Smooth muscle cell (in vitro differentiated cells): Measurements from ENCODE around the gene HOXD8. TPM values are rescaled to one million over a fixed set of nuclear protein-coding genes. Genes with fewer than 3 reads are reported as not detected.

ENCODE experiments used
- DNase-seq: peaks from one replicate; lab custom pipeline; 2025; ENCODE audit not compliant: unreplicated experiment; lab: John Stamatoyannopoulos, UW
- H2AFZ ChIP-seq: fragments of 200-600 bp; sonication (generic); 2 replicates; pipeline ENCODE4 v1.6.0; 2016; ENCODE audit warnings: antibody characterized with exemption, low read depth, mild to moderate bottlenecking
- H3F3A ChIP-seq: fragments of 200-600 bp; sonication (generic); 2 replicates; pipeline ENCODE4 v1.6.0; 2017; ENCODE audit warnings: antibody characterized with exemption, low read depth
- H3K27ac ChIP-seq: fragments of 200-600 bp; sonication (generic); 2 replicates; pipeline ENCODE4 v1.5.1; 2016; ENCODE audit warnings: low read depth, mild to moderate bottlenecking
- H3K27me3 ChIP-seq: fragments of 200-600 bp; sonication (generic); 2 replicates; pipeline ENCODE4 v1.6.1; 2016; ENCODE audit warnings: low read depth, mild to moderate bottlenecking
- H3K36me3 ChIP-seq: fragments of 200-600 bp; sonication (generic); 2 replicates; pipeline ENCODE4 v1.5.1; 2016; ENCODE audit warnings: low read depth
- H3K4me1 ChIP-seq: fragments of 200-600 bp; sonication (generic); 2 replicates; pipeline ENCODE4 v1.5.1; 2016; ENCODE audit warnings: low read depth
- H3K4me2 ChIP-seq: fragments of 200-600 bp; sonication (generic); 2 replicates; pipeline ENCODE4 v1.6.0; 2016; ENCODE audit warnings: mild to moderate bottlenecking
- H3K4me3 ChIP-seq: fragments of 200-600 bp; sonication (generic); 2 replicates; pipeline ENCODE4 v1.5.1; 2016; ENCODE audit warnings: mild to moderate bottlenecking
- H3K79me2 ChIP-seq: fragments of 200-600 bp; sonication (generic); 2 replicates; pipeline ENCODE4 v1.6.0; 2016; ENCODE audit warnings: low read depth, mild to moderate bottlenecking
- H3K9ac ChIP-seq: fragments of 200-600 bp; sonication (generic); 2 replicates; pipeline ENCODE4 v1.6.0; 2016; ENCODE audit warnings: low read depth
- H3K9me3 ChIP-seq: fragments of 200-600 bp; sonication (generic); replicated peaks from 2 replicates; pipeline ENCODE4 v1.5.1; 2016; ENCODE audit warnings: low read depth
- H4K20me1 ChIP-seq: fragments of 200-600 bp; sonication (generic); 2 replicates; pipeline ENCODE4 v1.6.0; 2016; ENCODE audit warnings: low read depth
- WGBS: methylation state at CpG from one replicate; pipeline ENCODE4 v1.1.7; 2016; ENCODE audit warnings: low lambda C conversion rate; 5-methylcytosine and 5-hydroxymethylcytosine counted together
- polyA plus RNA-seq: library from polyadenylated mRNA; unstranded; fragments of >200 nt; fragmentation: Nextera tagmentation; extraction: Ambion mirVana; gene quantifications from 2 replicates; pipeline ENCODE4 v1.2.1, GENCODE V29; 2016
- total RNA-seq: library from RNA; depleted of rRNA; stranded (reverse); fragments of >200 nt; gene quantifications from 2 replicates; pipeline ENCODE4 v1.2.3, GENCODE V29; 2014
- TF ChIP-seq, protein P1 (sequence below): fragments of 200-600 bp; sonication (generic); IDR thresholded peaks from 2 replicates; pipeline ENCODE4 v1.5.1; 2017; ENCODE audit warnings: borderline replicate concordance, mild to moderate bottlenecking, antibody characterized with exemption; ENCODE audit not compliant: insufficient read depth, poor library complexity, severe bottlenecking

Gene HOXD8
- total and polyA plus RNA-seq, 2 experiments from 2014 or later = 0.13 TPM; not detected in 1

DNA sequence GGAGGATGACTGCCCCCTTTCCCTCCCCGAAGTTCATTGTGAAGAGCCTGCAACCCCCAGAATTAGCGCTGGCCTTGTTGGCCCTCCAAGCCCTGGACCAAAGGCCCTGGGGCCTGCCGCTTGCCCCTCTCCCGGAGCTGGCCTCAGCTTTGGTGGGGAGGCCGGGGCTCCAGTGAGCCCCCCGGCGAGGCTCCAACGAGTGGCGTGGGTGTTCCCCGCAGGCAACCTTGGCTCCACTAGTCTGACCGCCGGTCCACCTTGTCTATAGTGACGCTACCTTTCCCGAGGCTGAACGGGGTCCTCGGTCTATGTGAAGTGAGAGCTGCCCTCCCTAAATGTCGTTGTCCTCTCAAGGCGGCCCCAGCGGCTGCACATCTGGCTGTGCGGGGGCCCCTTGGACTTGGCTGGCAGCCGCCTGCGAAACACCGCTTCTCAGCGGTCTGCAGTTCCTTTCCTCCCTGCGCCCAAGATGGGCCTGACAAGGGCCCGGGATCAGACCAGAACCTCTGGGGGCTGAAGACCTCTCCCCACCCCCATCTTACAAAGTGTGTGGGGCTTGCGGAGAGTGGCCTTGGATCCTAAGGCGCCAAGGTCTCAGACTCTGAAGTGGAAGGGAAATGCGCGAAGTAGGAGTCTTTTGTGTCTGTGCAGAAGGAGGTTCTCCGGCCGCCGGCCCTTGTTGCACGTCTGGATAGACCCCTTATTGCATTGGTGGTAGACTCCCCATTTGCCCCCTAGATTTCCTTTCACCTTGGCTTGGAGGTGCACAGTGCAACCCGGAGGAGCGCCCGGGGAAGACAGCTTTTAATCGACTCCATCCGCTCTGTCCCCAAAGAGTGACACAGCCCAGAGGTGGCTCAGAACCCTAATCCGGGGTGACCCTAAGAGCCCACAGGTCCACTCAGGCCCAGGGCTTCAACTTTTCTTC is 16.9 kb upstream of the HOXD8 start:
- H3K36me3 ChIP-seq = no peaks in the 10 kb centered on the region
- H3F3A ChIP-seq = no peaks in the 10 kb centered on the region
- no peak for DNase-seq
- H4K20me1 ChIP-seq = peaks cover 100% of the 10 kb centered on the region
- no peak overlapping the region for H3K4me3 ChIP-seq
- H3K27ac ChIP-seq = no peak overlapping the region
- no peaks in the 10 kb centered on the region for H3K4me1 ChIP-seq
- H3K9ac ChIP-seq = no peak overlapping the region
- no peak overlapping the region for H2AFZ ChIP-seq
- TF ChIP-seq, protein P1, sequence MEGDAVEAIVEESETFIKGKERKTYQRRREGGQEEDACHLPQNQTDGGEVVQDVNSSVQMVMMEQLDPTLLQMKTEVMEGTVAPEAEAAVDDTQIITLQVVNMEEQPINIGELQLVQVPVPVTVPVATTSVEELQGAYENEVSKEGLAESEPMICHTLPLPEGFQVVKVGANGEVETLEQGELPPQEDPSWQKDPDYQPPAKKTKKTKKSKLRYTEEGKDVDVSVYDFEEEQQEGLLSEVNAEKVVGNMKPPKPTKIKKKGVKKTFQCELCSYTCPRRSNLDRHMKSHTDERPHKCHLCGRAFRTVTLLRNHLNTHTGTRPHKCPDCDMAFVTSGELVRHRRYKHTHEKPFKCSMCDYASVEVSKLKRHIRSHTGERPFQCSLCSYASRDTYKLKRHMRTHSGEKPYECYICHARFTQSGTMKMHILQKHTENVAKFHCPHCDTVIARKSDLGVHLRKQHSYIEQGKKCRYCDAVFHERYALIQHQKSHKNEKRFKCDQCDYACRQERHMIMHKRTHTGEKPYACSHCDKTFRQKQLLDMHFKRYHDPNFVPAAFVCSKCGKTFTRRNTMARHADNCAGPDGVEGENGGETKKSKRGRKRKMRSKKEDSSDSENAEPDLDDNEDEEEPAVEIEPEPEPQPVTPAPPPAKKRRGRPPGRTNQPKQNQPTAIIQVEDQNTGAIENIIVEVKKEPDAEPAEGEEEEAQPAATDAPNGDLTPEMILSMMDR = no peak
- peaks cover 99% of the 10 kb centered on the region for H3K27me3 ChIP-seq
- H3K9me3 ChIP-seq = no peaks in the 10 kb centered on the region
- no peak overlapping the region for H3K4me2 ChIP-seq
- H3K79me2 ChIP-seq = peaks cover 18% of the 10 kb centered on the region
- WGBS = 60% methylated on average over 40 of the region's 40 CpGs

DNA sequence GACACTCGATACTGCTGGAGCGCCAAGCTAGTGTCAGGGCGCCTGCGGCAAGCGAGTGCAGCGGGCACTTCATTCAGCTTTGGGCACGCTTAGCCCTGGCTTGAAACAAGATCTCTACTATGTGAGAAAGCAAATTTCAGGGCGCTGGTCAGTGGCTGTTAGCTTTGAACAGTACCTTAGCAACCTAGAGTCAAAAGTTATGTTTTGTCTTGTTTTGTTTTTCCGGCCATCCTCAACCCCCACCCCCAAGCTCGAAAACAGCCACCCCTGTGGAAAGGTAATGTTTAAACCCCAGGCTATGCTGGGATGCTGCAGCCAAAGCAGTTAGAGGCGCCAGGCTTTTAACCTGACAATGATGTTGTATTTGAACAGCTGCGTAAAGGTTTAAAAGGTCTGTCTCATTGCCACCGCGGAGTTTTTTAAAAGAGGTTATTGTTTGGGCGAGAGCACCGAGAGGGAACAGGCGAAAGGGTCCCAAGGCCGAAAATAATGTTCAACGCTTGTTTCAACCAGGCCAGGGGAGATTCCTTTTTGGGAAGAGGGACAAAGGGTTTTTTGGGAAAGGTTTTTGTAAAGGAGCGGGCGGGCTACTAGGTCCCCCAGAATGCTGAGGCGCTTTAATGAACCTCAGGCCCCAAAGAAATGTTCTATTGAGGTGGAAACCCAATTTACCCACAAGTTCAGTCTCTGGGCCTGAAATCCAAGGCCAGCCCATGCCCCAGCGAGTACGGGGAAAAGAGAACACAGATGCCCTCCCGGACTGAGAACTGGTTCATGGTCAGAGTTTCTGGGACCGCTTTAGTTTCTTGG is 15.2 kb upstream of the HOXD8 start:
- Histone ChIP-seq H3F3A (no peaks in the 10 kb centered on the region), H4K20me1 (peaks cover 99% of the 10 kb centered on the region), H3K36me3 (no peaks in the 10 kb centered on the region), H3K4me2 (no peak overlapping the region), H2AFZ (no peak overlapping the region), H3K27me3 (peaks cover 100% of the 10 kb centered on the region), H3K27ac (no peak overlapping the region), H3K4me1 (no peaks in the 10 kb centered on the region), H3K4me3 (no peak overlapping the region), H3K9ac (no peak overlapping the region), H3K9me3 (no peaks in the 10 kb centered on the region), H3K79me2 (peaks cover 18% of the 10 kb centered on the region)
- TF ChIP-seq, protein P1 = no peak
- DNase-seq = no peak
- WGBS = 50% methylated on average over 26 of the region's 26 CpGs

DNA sequence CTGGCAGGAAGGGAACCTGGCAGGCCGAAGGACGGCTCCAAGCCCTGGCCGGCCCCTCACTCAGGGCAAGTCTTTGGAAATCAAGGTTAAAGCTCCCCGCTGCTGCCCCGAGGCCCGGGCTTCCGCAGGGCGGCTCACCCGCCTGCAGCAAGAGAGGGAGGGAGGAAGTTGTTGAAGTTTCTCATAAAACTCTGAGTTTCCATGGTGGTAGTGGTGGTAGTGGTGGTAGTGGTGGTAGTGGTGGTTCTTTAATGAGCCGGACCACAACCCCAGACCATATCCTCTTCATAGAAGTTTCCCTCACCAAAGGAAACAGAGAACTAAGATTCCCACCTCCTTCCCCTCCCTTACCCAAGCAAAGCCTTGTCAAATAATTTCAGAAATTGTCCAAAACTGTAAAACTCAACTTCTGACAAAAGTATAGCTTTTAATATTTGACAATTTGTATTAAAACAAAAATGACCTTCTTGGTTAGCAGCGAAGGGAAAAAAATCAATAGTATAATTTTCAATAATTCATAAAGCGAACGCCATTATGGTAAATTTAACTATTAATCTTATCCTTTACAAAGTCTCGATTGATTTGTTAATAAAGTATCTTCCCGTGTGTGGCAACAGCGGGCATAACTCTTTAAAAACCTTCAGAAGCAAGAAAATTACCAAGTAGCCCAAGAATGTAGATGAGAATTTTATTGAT is 14.4 kb upstream of the HOXD8 start:
- no peaks in the 10 kb centered on the region for H3K36me3 ChIP-seq

More for the DNA sequence above, 14.4 kb upstream of the HOXD8 start:
- 66% methylated on average over 16 of the region's 16 CpGs for WGBS
- Histone ChIP-seq H4K20me1 (peaks cover 99% of the 10 kb centered on the region), H3K4me2 (no peak overlapping the region), H3K9ac (no peak overlapping the region), H3K4me3 (no peak overlapping the region), H3K9me3 (no peaks in the 10 kb centered on the region), H3F3A (no peaks in the 10 kb centered on the region), H3K79me2 (peaks cover 18% of the 10 kb centered on the region), H3K27ac (no peak overlapping the region), H3K4me1 (no peaks in the 10 kb centered on the region), H3K27me3 (peaks cover 100% of the 10 kb centered on the region), H2AFZ (no peak overlapping the region)
- DNase-seq = no peak
- TF ChIP-seq, protein P1 = no peak
